Adipocyte (in vitro differentiated cells): ENCODE measurements around the gene UVRAG.

ENCODE experiments used
- DNase-seq: peaks from one replicate; pipeline ENCODE4 v3.0.0-alpha.2; 2015; ENCODE audit warnings: low read depth
- H3K27me3 ChIP-seq: replicated peaks from 2 replicates; pipeline ENCODE4 v1.7.0; 2013; ENCODE audit warnings: mild to moderate bottlenecking, low read length, moderate library complexity; ENCODE audit not compliant: control insufficient read depth, insufficient read depth
- H3K36me3 ChIP-seq: 2 replicates; pipeline ENCODE4 v1.7.0; 2013; ENCODE audit warnings: low read length, mild to moderate bottlenecking, moderate library complexity; ENCODE audit not compliant: control insufficient read depth, insufficient read depth, severe bottlenecking
- H3K4me1 ChIP-seq: 2 replicates; pipeline ENCODE4 v1.7.0; 2013; ENCODE audit warnings: mild to moderate bottlenecking, low read length, moderate library complexity; ENCODE audit not compliant: control insufficient read depth, insufficient read depth
- H3K4me3 ChIP-seq: 2 replicates; pipeline ENCODE4 v1.7.0; 2013; ENCODE audit warnings: mild to moderate bottlenecking, low read length, moderate library complexity
- H3K9ac ChIP-seq: 2 replicates; pipeline ENCODE4 v1.7.0; 2013; ENCODE audit warnings: mild to moderate bottlenecking, low read length, moderate library complexity
- H3K9me3 ChIP-seq: 2 replicates; pipeline ENCODE4 v1.7.0; 2013; ENCODE audit warnings: mild to moderate bottlenecking, low read length, moderate library complexity; ENCODE audit not compliant: control insufficient read depth

UVRAG gene

GRCh38 chr11:75776546-75776945 lies 38.5 kb upstream of the UVRAG start:
- H3K36me3 ChIP-seq, result peaks cover 84% of the 10 kb centered on the region
- DNase-seq, result no peak
- H3K9me3 ChIP-seq, result no peaks in the 10 kb centered on the region
- no peak overlapping the region for H3K9ac ChIP-seq
- H3K27me3 ChIP-seq, result no peaks in the 10 kb centered on the region
- no peak overlapping the region for H3K4me3 ChIP-seq
- H3K4me1 ChIP-seq, result peaks cover 23% of the 10 kb centered on the region

GRCh38 chr11:75777461-75778110 lies 37.4 kb upstream of the UVRAG start:
- Histone ChIP-seq H3K4me1 (peaks cover 12% of the 10 kb centered on the region), H3K27me3 (no peaks in the 10 kb centered on the region), H3K9ac (no peak overlapping the region), H3K36me3 (peaks cover 95% of the 10 kb centered on the region), H3K9me3 (no peaks in the 10 kb centered on the region), H3K4me3 (no peak overlapping the region)
- no peak for DNase-seq

- no peak for DNase-seq
- Histone ChIP-seq H3K9me3 (no peaks in the 10 kb centered on the region), H3K4me3 (no peak overlapping the region), H3K27me3 (no peaks in the 10 kb centered on the region), H3K36me3 (peaks cover 97% of the 10 kb centered on the region), H3K4me1 (no peaks in the 10 kb centered on the region), H3K9ac (no peak overlapping the region)
These were observed 36.0 kb upstream of the UVRAG start for GRCh38 chr11:75778962-75779361.

- peaks cover 98% of the 10 kb centered on the region for H3K36me3 ChIP-seq
- no peaks in the 10 kb centered on the region for H3K4me1 ChIP-seq
- H3K4me3 ChIP-seq, result no peak overlapping the region
- H3K27me3 ChIP-seq, result no peaks in the 10 kb centered on the region
- DNase-seq, result no peak
- H3K9me3 ChIP-seq, result no peaks in the 10 kb centered on the region
- H3K9ac ChIP-seq, result no peak overlapping the region
These were observed 35.0 kb upstream of the UVRAG start for GRCh38 chr11:75779960-75780359.

GRCh38 chr11:75780888-75781287 lies 34.1 kb upstream of the UVRAG start:
- Histone ChIP-seq H3K4me1 (no peaks in the 10 kb centered on the region), H3K9ac (no peak overlapping the region), H3K4me3 (no peak overlapping the region), H3K36me3 (peaks cover 98% of the 10 kb centered on the region), H3K9me3 (no peaks in the 10 kb centered on the region), H3K27me3 (no peaks in the 10 kb centered on the region)
- no peak for DNase-seq

- no peak overlapping the region for H3K9ac ChIP-seq
- no peak overlapping the region for H3K4me3 ChIP-seq
- no peaks in the 10 kb centered on the region for H3K4me1 ChIP-seq
- H3K9me3 ChIP-seq, result no peaks in the 10 kb centered on the region
- peaks cover 98% of the 10 kb centered on the region for H3K36me3 ChIP-seq
- DNase-seq, result no peak
- H3K27me3 ChIP-seq, result no peaks in the 10 kb centered on the region
These were observed 33.7 kb upstream of the UVRAG start for GRCh38 chr11:75781296-75781695.

GRCh38 chr11:75781831-75782230 lies 33.2 kb upstream of the UVRAG start:
- Histone ChIP-seq H3K4me3 (no peak overlapping the region), H3K27me3 (no peaks in the 10 kb centered on the region), H3K36me3 (peaks cover 98% of the 10 kb centered on the region), H3K9ac (no peak overlapping the region), H3K4me1 (no peaks in the 10 kb centered on the region), H3K9me3 (no peaks in the 10 kb centered on the region)
- DNase-seq, result no peak

- H3K27me3 ChIP-seq, result no peaks in the 10 kb centered on the region
- H3K9ac ChIP-seq, result no peak overlapping the region
- peaks cover 98% of the 10 kb centered on the region for H3K36me3 ChIP-seq
- no peaks in the 10 kb centered on the region for H3K4me1 ChIP-seq
- DNase-seq, result no peak
- no peaks in the 10 kb centered on the region for H3K9me3 ChIP-seq
- H3K4me3 ChIP-seq, result no peak overlapping the region
These were observed 32.3 kb upstream of the UVRAG start for GRCh38 chr11:75782540-75783263.

- Histone ChIP-seq H3K4me3 (no peak overlapping the region), H3K36me3 (peaks cover 99% of the 10 kb centered on the region), H3K27me3 (no peaks in the 10 kb centered on the region), H3K4me1 (no peaks in the 10 kb centered on the region), H3K9ac (no peak overlapping the region), H3K9me3 (no peaks in the 10 kb centered on the region)
- DNase-seq, result no peak
These were observed 31.5 kb upstream of the UVRAG start for GRCh38 chr11:75783416-75784084.

GRCh38 chr11:75784085-75784478 lies 30.9 kb upstream of the UVRAG start:
- H3K4me1 ChIP-seq, result no peaks in the 10 kb centered on the region
- no peak overlapping the region for H3K9ac ChIP-seq
- H3K9me3 ChIP-seq, result no peaks in the 10 kb centered on the region
- DNase-seq, result no peak
- peaks cover 100% of the 10 kb centered on the region for H3K36me3 ChIP-seq
- no peak overlapping the region for H3K4me3 ChIP-seq
- H3K27me3 ChIP-seq, result no peaks in the 10 kb centered on the region

- DNase-seq, result no peak
- no peak overlapping the region for H3K4me3 ChIP-seq
- no peaks in the 10 kb centered on the region for H3K27me3 ChIP-seq
- H3K9me3 ChIP-seq, result no peaks in the 10 kb centered on the region
- H3K9ac ChIP-seq, result no peak overlapping the region
- H3K36me3 ChIP-seq, result peaks cover 100% of the 10 kb centered on the region
- no peaks in the 10 kb centered on the region for H3K4me1 ChIP-seq
These were observed 30.5 kb upstream of the UVRAG start for GRCh38 chr11:75784506-75784905.
